K562 (cell line): ENCODE results near the gene TUBB6. TPM values are rescaled to one million over a fixed set of nuclear protein-coding genes. Genes with fewer than 3 reads are reported as not detected.
A peak's percentile ranks its signal among the peaks of the same experiment; 100 is the strongest.

Experiments
- BRD9 ChIP-seq: fragments of 450-650 bp; IDR thresholded peaks from 2 replicates; pipeline ENCODE4 v1.6.1; 2018; ENCODE audit warnings: low read depth; ENCODE audit not compliant: partially characterized antibody
- CAMTA2 ChIP-seq: fragments of 250-450 bp; sonication (Bioruptor Pico); conservative IDR thresholded peaks from 2 replicates; pipeline ENCODE4 v1.5.1; 2022
- CBX1 ChIP-seq: sonication (generic); IDR thresholded peaks from 2 replicates; pipeline ENCODE4 v1.6.1; 2016; ENCODE audit warnings: antibody characterized with exemption, low read depth, mild to moderate bottlenecking
- CREM ChIP-seq: IDR thresholded peaks from 2 replicates; pipeline ENCODE4 v1.6.1; 2014; ENCODE audit warnings: antibody characterized with exemption, low read depth
- DPF2 ChIP-seq: fragments of 450-650 bp; IDR thresholded peaks from 2 replicates; pipeline ENCODE4 v1.6.1; 2016
- FIP1L1 ChIP-seq: fragments of 200-400 bp; formaldehyde crosslinking; IDR thresholded peaks from 2 replicates; pipeline ENCODE4 v1.6.1; 2018; ENCODE audit warnings: mild to moderate bottlenecking, low read depth, low read length; ENCODE audit not compliant: poor library complexity, severe bottlenecking
- IRF2 ChIP-seq: sonication (generic); formaldehyde crosslinking; IDR thresholded peaks from 2 replicates; pipeline ENCODE4 v1.8.1; 2022; ENCODE audit warnings: mild to moderate bottlenecking, missing genetic modification reagents
- KDM1A ChIP-seq, 2 experiments: fragments of 450-650 bp; IDR thresholded peaks; 2 replicates each; pipeline ENCODE4 v1.6.1; 2016; ENCODE audit warnings: mild to moderate bottlenecking in 2 of 2
- MCM5 ChIP-seq: fragments of 450-650 bp; IDR thresholded peaks from 2 replicates; pipeline ENCODE4 v1.6.1; 2016; ENCODE audit warnings: low read depth
- NEUROD1 ChIP-seq: fragments of 150-350 bp; IDR thresholded peaks from 2 replicates; pipeline ENCODE4 v1.6.1; 2014; ENCODE audit warnings: borderline replicate concordance, low read length, low read depth; ENCODE audit not compliant: partially characterized antibody
- NR2C1 ChIP-seq, 2 experiments: fragments of 450-650 bp; IDR thresholded peaks; 2 replicates each; pipeline ENCODE4 v1.6.1; 2017; ENCODE audit warnings: mild to moderate bottlenecking in 2 of 2, antibody characterized with exemption in 1 of 2, inconsistent platforms in 1 of 2, missing compliant biosample characterization in 1 of 2, missing genetic modification characterization in 1 of 2
- PHF8 ChIP-seq: fragments of 200-600 bp; sonication (generic); IDR thresholded peaks from 2 replicates; pipeline ENCODE4 v1.6.1; 2012; ENCODE audit warnings: mixed run types, mild to moderate bottlenecking, inconsistent platforms, low read length, moderate library complexity, borderline replicate concordance
- SNIP1 ChIP-seq: fragments of 450-650 bp; IDR thresholded peaks from 2 replicates; pipeline ENCODE4 v1.7.1; 2017; ENCODE audit warnings: low read depth, mild to moderate bottlenecking
- STAT5A ChIP-seq: IDR thresholded peaks from 2 replicates; pipeline ENCODE4 v1.6.1; 2012; ENCODE audit warnings: low read length, inconsistent platforms, borderline replicate concordance
- ZFX ChIP-seq: sonication (generic); formaldehyde crosslinking; IDR thresholded peaks from 2 replicates; pipeline ENCODE4 v1.8.0; 2022; ENCODE audit warnings: mild to moderate bottlenecking, missing genetic modification reagents, moderate library complexity
- ZNF23 ChIP-seq: fragments of 250-450 bp; sonication (Bioruptor Pico); IDR thresholded peaks from 2 replicates; pipeline ENCODE4 v1.4.0; 2020; ENCODE audit warnings: mild to moderate bottlenecking
- ZNF551 ChIP-seq: fragments of 250-450 bp; sonication (Bioruptor Pico); IDR thresholded peaks from 2 replicates; pipeline ENCODE4 v1.5.0; 2021; ENCODE audit warnings: mild to moderate bottlenecking, moderate library complexity
- ZNF778 ChIP-seq: fragments of 450-650 bp; formaldehyde crosslinking; IDR thresholded peaks from 2 replicates; pipeline ENCODE4 v1.4.0; 2020; ENCODE audit warnings: mild to moderate bottlenecking, moderate library complexity
- polyA plus RNA-seq, 8 experiments: library from polyadenylated mRNA; depleted of rRNA in 4 of 8; stranded (reverse) in 5 of 8; unstranded in 3 of 8; fragments of >200 nt; fragmentation: Nextera tagmentation in 2 of 8; fragmentation: Illumina TruSeq in 1 of 8; extraction: Ambion mirVana in 2 of 8; extraction: Trizol in 1 of 8; gene quantifications; 2 replicates each; pipeline versions ENCODE4 v1.2.1 to v1.2.3, GENCODE V29; 2011 to 2014; ENCODE audit warnings: inconsistent platforms in 1 of 8, missing spikeins in 1 of 8
- total RNA-seq, 7 experiments: library from RNA; depleted of rRNA in 6 of 7; stranded (reverse); fragments of >200 nt in 6 of 7; fragmentation: Illumina TruSeq in 2 of 7; extraction: Trizol in 2 of 7; gene quantifications; 2 replicates each; pipeline versions ENCODE4 v1.2.1 to v1.2.3, GENCODE V29; 2011 to 2021; ENCODE audit warnings: low replicate concordance in 1 of 7
- TF ChIP-seq, protein P1 (sequence below): fragments of 450-650 bp; IDR thresholded peaks from one replicate; pipeline ENCODE4 v1.6.1; 2018; ENCODE audit warnings: mild to moderate bottlenecking, moderate library complexity; ENCODE audit not compliant: partially characterized antibody
- TF ChIP-seq, protein P2 (sequence below): fragments of 250-450 bp; sonication (Bioruptor Pico); IDR thresholded peaks from 2 replicates; pipeline ENCODE4 v1.5.0; 2022; ENCODE audit warnings: mild to moderate bottlenecking
- TF ChIP-seq, protein P3 (sequence below): fragments of 450-650 bp; formaldehyde crosslinking; IDR thresholded peaks from 2 replicates; pipeline ENCODE4 v1.4.0; 2020; ENCODE audit warnings: mild to moderate bottlenecking, moderate library complexity

TUBB6 gene
- total and polyA plus RNA-seq, 9 of the 15 experiments (the other 6 are each of a cell fraction or from before 2014, with no cell fraction given), result 43.9 to 404 (median 81.1) TPM

DNA sequence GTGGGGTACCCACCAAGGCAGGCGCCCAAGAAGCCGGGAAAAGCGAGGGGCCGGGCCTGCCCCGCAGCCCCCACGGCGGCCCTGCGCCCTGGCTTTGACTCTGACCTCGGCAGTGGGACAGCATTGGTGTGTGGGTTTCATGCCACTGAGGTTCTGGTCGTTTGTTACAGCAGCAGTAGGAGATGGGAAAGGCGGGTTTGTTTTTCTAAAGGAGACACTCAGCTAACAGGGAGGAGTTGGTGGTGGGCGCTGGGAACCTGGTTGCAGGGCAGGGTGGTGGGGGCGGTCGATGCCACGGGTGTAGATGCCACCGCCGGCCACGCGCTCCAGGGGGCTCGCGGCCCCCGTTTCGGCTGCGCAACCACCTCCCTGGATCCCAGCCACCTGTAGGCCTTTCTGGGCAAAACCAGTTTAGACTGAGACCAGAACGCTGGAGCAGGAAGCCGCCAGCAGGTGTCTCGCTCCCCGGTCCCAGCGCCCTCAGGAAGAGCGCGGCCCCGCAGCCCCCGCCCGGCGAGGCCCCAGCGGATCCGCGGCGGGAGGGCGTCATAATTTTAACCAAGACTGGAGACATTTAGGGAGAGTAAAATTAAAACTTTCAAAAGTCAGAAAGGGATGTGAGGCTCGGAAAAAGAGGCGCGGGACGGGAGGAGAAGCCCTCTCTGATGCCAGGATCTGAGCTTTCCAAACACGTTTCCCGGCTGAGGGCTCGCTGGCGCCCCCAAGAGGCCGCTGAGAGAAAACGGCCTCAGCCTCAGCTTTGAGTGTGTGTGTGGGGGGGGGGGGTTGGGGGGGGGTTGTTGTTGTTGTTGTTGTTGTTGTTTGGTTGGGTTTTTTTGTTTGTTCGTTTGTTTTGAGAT, 36.4 kb upstream of the TUBB6 start (continued):
- TF ChIP-seq, protein P1, sequence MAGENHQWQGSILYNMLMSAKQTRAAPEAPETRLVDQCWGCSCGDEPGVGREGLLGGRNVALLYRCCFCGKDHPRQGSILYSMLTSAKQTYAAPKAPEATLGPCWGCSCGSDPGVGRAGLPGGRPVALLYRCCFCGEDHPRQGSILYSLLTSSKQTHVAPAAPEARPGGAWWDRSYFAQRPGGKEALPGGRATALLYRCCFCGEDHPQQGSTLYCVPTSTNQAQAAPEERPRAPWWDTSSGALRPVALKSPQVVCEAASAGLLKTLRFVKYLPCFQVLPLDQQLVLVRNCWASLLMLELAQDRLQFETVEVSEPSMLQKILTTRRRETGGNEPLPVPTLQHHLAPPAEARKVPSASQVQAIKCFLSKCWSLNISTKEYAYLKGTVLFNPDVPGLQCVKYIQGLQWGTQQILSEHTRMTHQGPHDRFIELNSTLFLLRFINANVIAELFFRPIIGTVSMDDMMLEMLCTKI, result no peak
- TF ChIP-seq MCM5 (no peak), ZNF778 (CRISPR knock-in tag) (no peak), ZFX (CRISPR knock-in tag) (peak; percentile 63), ZNF551 (CRISPR knock-in tag) (no peak), FIP1L1 (peak; percentile 45), CAMTA2 (CRISPR knock-in tag) (0 out of 2 replicates have a peak, but pooled peaks have one; percentile 34), NR2C1 (IDR thresholded peaks at IDR 0.05) (no peak), NR2C1 (tag; IDR thresholded peaks at IDR 0.05) (no peak), IRF2 (CRISPR knock-in tag) (no peak), CREM (peak; percentile 4; the same call in 1 of the 2 replicates), ZNF23 (CRISPR knock-in tag) (no peak), NEUROD1 (peak; percentile 32), CBX1 (no peak), PHF8 (peak; percentile 45; the same call in 1 of the 2 replicates), DPF2 (no peak), SNIP1 (no peak), BRD9 (peak; percentile 94), STAT5A (no peak), KDM1A (IDR thresholded peaks at IDR 0.05) (peak in 1 of 2 experiments; percentile 23; a peak in 1 of 4 replicates)
- TF ChIP-seq, protein P2, sequence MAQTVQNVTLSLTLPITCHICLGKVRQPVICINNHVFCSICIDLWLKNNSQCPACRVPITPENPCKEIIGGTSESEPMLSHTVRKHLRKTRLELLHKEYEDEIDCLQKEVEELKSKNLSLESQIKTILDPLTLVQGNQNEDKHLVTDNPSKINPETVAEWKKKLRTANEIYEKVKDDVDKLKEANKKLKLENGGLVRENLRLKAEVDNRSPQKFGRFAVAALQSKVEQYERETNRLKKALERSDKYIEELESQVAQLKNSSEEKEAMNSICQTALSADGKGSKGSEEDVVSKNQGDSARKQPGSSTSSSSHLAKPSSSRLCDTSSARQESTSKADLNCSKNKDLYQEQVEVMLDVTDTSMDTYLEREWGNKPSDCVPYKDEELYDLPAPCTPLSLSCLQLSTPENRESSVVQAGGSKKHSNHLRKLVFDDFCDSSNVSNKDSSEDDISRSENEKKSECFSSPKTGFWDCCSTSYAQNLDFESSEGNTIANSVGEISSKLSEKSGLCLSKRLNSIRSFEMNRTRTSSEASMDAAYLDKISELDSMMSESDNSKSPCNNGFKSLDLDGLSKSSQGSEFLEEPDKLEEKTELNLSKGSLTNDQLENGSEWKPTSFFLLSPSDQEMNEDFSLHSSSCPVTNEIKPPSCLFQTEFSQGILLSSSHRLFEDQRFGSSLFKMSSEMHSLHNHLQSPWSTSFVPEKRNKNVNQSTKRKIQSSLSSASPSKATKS (CRISPR knock-in tag), result no peak
- TF ChIP-seq, protein P3, sequence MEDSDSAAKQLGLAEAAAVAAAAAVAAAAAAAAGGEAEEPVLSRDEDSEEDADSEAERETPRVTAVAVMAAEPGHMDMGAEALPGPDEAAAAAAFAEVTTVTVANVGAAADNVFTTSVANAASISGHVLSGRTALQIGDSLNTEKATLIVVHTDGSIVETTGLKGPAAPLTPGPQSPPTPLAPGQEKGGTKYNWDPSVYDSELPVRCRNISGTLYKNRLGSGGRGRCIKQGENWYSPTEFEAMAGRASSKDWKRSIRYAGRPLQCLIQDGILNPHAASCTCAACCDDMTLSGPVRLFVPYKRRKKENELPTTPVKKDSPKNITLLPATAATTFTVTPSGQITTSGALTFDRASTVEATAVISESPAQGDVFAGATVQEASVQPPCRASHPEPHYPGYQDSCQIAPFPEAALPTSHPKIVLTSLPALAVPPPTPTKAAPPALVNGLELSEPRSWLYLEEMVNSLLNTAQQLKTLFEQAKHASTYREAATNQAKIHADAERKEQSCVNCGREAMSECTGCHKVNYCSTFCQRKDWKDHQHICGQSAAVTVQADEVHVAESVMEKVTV (CRISPR knock-in tag), result no peak; the same call in 1 of the 2 replicates
